Spleen (tissue), 11 donors: ENCODE measurements around the gene CACNB2. TPM values are rescaled to one million over a fixed set of nuclear protein-coding genes. Genes with fewer than 3 reads are reported as not detected.

Source experiments
- DNase-seq: peaks from one replicate; pipeline ENCODE4 v3.0.0-alpha.2; 2020
- H3K27ac ChIP-seq, 8 donors: fragments of 200-600 bp; sonication (generic) in 7 of 8; 1 replicate in 4 of 8; 2 replicates in 4 of 8; pipeline versions ENCODE4 v1.5.0 to v1.8.0; 2016 to 2021; ENCODE audit warnings: inconsistent platforms in 4 of 8, mild to moderate bottlenecking in 4 of 8, moderate library complexity in 1 of 8
- H3K27me3 ChIP-seq, 7 donors: fragments of 200-600 bp; sonication (generic) in 6 of 7; replicated peaks in 1 of 7; 1 replicate in 4 of 7; 2 replicates in 3 of 7; pipeline versions ENCODE4 v1.5.0 to v1.8.0; 2016 to 2021; ENCODE audit warnings: inconsistent platforms in 3 of 7, mild to moderate bottlenecking in 1 of 7
- H3K36me3 ChIP-seq, 6 donors: fragments of 200-600 bp; sonication (generic) in 5 of 6; 1 replicate in 4 of 6; 2 replicates in 2 of 6; pipeline versions ENCODE4 v1.5.0 to v1.8.0; 2016 to 2021; ENCODE audit warnings: inconsistent platforms in 2 of 6
- H3K4me1 ChIP-seq, 6 donors: fragments of 200-600 bp; sonication (generic) in 5 of 6; 1 replicate in 3 of 6; 2 replicates in 3 of 6; pipeline versions ENCODE4 v1.5.0 to v1.8.0; 2016 to 2021; ENCODE audit warnings: inconsistent platforms in 3 of 6
- H3K4me3 ChIP-seq, 8 donors: fragments of 200-600 bp; sonication (generic) in 7 of 8; 1 replicate in 4 of 8; 2 replicates in 4 of 8; pipeline versions ENCODE4 v1.5.0 to v1.8.0; 2016 to 2021; ENCODE audit warnings: inconsistent platforms in 4 of 8, mild to moderate bottlenecking in 4 of 8, moderate library complexity in 2 of 8
- H3K9me3 ChIP-seq, 8 donors: fragments of 200-600 bp; sonication (generic) in 7 of 8; 1 replicate in 4 of 8; 2 replicates in 4 of 8; pipeline versions ENCODE4 v1.5.0 to v1.8.0; 2016 to 2021; ENCODE audit warnings: inconsistent platforms in 4 of 8
- CTCF ChIP-seq, 11 experiments: fragments of 200-600 bp in 7 of 11; fragments of 450-650 bp in 4 of 11; sonication (generic) in 4 of 11; IDR thresholded peaks in 8 of 11; conservative IDR thresholded peaks in 3 of 11; 1 replicate in 7 of 11; 2 replicates in 4 of 11; pipeline versions ENCODE4 v1.4.0 to v1.8.0; 2016 to 2021; ENCODE audit warnings: antibody characterized with exemption in 11 of 11, inconsistent platforms in 4 of 11, mild to moderate bottlenecking in 1 of 11
- POLR2A ChIP-seq, 3 donors: fragments of 450-650 bp; IDR thresholded peaks; one replicate each; pipeline ENCODE4 v1.5.1; 2017; ENCODE audit warnings: antibody characterized with exemption in 3 of 3, mild to moderate bottlenecking in 1 of 3
- POLR2AphosphoS5 ChIP-seq, 3 donors: sonication (generic); formaldehyde crosslinking; IDR thresholded peaks; one replicate each; pipeline ENCODE4 v1.5.1; 2017; ENCODE audit warnings: antibody characterized with exemption in 3 of 3
- WGBS, 5 donors: extraction: QIAGEN DNeasy Blood & Tissue Kit in 3 of 5; methylation state at CpG; one replicate each; pipeline versions ENCODE4 v1.1.5 to v1.1.7; 2013 to 2018; 5-methylcytosine and 5-hydroxymethylcytosine counted together
- intact Hi-C: fragments of 100-400 bp; cut with DNase I; formaldehyde crosslinking; loops from one replicate; pipeline ENCODE4 v1.15.0; 2023; ENCODE audit warnings: low total_unique reads
- polyA plus RNA-seq, 3 donors: library from polyadenylated mRNA; stranded (reverse); fragments of 200-250 nt; gene quantifications; one replicate each; pipeline ENCODE4 v1.2.1, GENCODE V29; 2013
- total RNA-seq, 7 donors: library from RNA; depleted of rRNA in 3 of 7; stranded (reverse); fragments of >200 nt in 3 of 7; fragmentation: NEBNext Ultra II Directional in 4 of 7; extraction: Animal tissue kit (Norgen Biotek cat#: 25700) in 4 of 7; gene quantifications; one replicate each; pipeline versions ENCODE4 v1.1.0 to v1.2.1, GENCODE V29; 2016 to 2021
- donor health status: healthy with polysubstance abuse.
- donor health status: DM: no; HTN: no; CAD: no; lungs with moderate emphysema.
- donor health status: DM: no; HTN: no; CAD: no.
- donor health status: Bipolar disorder and iron deficiency.
- donor health status: healthy.
- donor health status: DM: no; HTN: no; CAD: no.
- donor health status: DM: yes; HTN: yes; CAD: no.

CACNB2 gene
- total and polyA plus RNA-seq, 10 donors = 0.17 to 0.79 (median 0.44) TPM; not detected in 1

GRCh38 chr10:18455086-18455884 lies 315.1 kb downstream of the CACNB2 start:
- H3K9me3 ChIP-seq = no peaks in the 10 kb centered on the region
- H3K27ac ChIP-seq = no peak overlapping the region
- intact Hi-C loops = no loop called here
- no peak overlapping the region for H3K4me3 ChIP-seq
- 62 to 79% (median 69%) methylated on average over 1 of the region's 1 CpG for WGBS, 5 donors
- H3K4me1 ChIP-seq = no peaks in the 10 kb centered on the region
- no peaks in the 10 kb centered on the region for H3K36me3 ChIP-seq
- TF ChIP-seq POLR2AphosphoS5 (IDR thresholded peaks at IDR 0.05) = no peak
- DNase-seq = no peak
- H3K27me3 ChIP-seq = no peaks in the 10 kb centered on the region

- no peak overlapping the region for H3K27ac ChIP-seq
- intact Hi-C loops = no loop called here
- H3K4me1 ChIP-seq = no peaks in the 10 kb centered on the region
- H3K36me3 ChIP-seq = no peaks in the 10 kb centered on the region
- no peaks in the 10 kb centered on the region for H3K9me3 ChIP-seq
- no peak overlapping the region for H3K4me3 ChIP-seq
- DNase-seq = no peak
- no peak for TF ChIP-seq CTCF (IDR thresholded peaks at IDR 0.05 in 8 of 11, conservative IDR thresholded peaks at IDR 0.05 in 3 of 11)
- TF ChIP-seq POLR2A (IDR thresholded peaks at IDR 0.05) = no peak
- no peak for TF ChIP-seq POLR2AphosphoS5 (IDR thresholded peaks at IDR 0.05)
- no peaks in the 10 kb centered on the region for H3K27me3 ChIP-seq
- WGBS, 5 donors = 66 to 85% (median 76%) methylated on average over 3 of the region's 3 CpGs
These were observed 316.8 kb downstream of the CACNB2 start for GRCh38 chr10:18456984-18457383.

GRCh38 chr10:18460032-18460431 lies 319.8 kb downstream of the CACNB2 start:
- Histone ChIP-seq H3K27me3 (no peaks in the 10 kb centered on the region), H3K27ac (no peak overlapping the region), H3K9me3 (no peaks in the 10 kb centered on the region), H3K4me3 (no peak overlapping the region), H3K4me1 (no peaks in the 10 kb centered on the region), H3K36me3 (no peaks in the 10 kb centered on the region)
- TF ChIP-seq POLR2A (IDR thresholded peaks at IDR 0.05) = no peak
- no peak for TF ChIP-seq CTCF (IDR thresholded peaks at IDR 0.05 in 8 of 11, conservative IDR thresholded peaks at IDR 0.05 in 3 of 11)
- no peak for TF ChIP-seq POLR2AphosphoS5 (IDR thresholded peaks at IDR 0.05)
- WGBS, 5 donors = 87 to 99% (median 93%) methylated on average over 2 of the region's 2 CpGs
- intact Hi-C loops = no loop called here
- no peak for DNase-seq

GRCh38 chr10:18463673-18464211 lies 323.5 kb downstream of the CACNB2 start:
- intact Hi-C loops = no loop called here
- no peaks in the 10 kb centered on the region for H3K36me3 ChIP-seq
- no peaks in the 10 kb centered on the region for H3K9me3 ChIP-seq
- no peak overlapping the region for H3K4me3 ChIP-seq
- no peaks in the 10 kb centered on the region for H3K27me3 ChIP-seq
- H3K4me1 ChIP-seq = no peaks in the 10 kb centered on the region
- H3K27ac ChIP-seq = no peak overlapping the region
- TF ChIP-seq CTCF (IDR thresholded peaks at IDR 0.05 in 8 of 11, conservative IDR thresholded peaks at IDR 0.05 in 3 of 11) (no peak), POLR2A (IDR thresholded peaks at IDR 0.05) (no peak), POLR2AphosphoS5 (IDR thresholded peaks at IDR 0.05) (no peak)
- no peak for DNase-seq
- 81 to 89% (median 84%) methylated on average over 5 of the region's 5 CpGs for WGBS, 5 donors
